Measurements from ENCODE around the gene ZNF784. TPM values are rescaled to one million over a fixed set of nuclear protein-coding genes. Genes with fewer than 3 reads are reported as not detected.

Gene ZNF784
- total and polyA plus RNA-seq, 9 of the 15 experiments (the other 6 are each of a cell fraction or from before 2014, with no cell fraction given), result 0.14 to 6.1 (median 2.1) TPM

DNA sequence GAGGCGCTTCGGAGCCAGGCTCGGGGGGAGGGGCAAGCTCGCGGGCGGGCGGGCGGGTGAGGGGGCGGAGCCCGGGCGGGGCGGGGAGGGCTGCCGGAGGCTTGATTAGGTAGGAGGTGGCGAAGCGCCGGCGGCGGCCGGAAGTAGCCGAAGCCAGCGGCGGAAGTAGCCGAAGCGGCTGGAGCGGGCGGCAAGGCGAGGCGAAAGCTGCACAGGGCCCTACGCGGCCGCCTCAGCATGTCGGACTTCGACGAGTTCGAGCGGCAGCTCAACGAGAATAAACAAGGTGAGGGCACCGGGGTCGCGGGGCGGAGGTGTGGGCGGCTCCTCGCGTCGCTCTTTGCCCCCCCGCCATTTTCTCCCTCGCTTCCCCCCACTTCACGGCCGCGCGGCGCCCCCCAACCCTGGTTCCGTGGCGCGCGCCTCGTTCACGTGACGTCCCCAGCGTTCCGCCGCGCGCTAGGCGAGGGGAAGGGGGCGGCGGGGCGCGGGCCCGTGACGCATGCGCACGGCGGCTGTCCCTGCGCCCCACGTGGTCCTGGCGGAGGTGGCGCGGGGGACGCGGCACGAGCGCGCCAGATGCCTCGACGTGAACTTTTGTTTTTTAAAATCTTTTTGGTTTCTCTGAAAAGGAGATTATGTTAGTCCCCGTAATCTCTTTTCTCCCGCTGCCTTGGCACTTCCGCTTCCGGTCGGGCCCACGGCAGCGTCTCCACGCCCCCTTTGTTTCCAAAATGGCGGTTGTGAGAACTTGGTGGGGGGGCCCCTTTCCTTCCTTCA is 30.7 kb upstream of the ZNF784 start, which contains the start of gene U2AF2 (continued):
- TF ChIP-seq, protein P1, sequence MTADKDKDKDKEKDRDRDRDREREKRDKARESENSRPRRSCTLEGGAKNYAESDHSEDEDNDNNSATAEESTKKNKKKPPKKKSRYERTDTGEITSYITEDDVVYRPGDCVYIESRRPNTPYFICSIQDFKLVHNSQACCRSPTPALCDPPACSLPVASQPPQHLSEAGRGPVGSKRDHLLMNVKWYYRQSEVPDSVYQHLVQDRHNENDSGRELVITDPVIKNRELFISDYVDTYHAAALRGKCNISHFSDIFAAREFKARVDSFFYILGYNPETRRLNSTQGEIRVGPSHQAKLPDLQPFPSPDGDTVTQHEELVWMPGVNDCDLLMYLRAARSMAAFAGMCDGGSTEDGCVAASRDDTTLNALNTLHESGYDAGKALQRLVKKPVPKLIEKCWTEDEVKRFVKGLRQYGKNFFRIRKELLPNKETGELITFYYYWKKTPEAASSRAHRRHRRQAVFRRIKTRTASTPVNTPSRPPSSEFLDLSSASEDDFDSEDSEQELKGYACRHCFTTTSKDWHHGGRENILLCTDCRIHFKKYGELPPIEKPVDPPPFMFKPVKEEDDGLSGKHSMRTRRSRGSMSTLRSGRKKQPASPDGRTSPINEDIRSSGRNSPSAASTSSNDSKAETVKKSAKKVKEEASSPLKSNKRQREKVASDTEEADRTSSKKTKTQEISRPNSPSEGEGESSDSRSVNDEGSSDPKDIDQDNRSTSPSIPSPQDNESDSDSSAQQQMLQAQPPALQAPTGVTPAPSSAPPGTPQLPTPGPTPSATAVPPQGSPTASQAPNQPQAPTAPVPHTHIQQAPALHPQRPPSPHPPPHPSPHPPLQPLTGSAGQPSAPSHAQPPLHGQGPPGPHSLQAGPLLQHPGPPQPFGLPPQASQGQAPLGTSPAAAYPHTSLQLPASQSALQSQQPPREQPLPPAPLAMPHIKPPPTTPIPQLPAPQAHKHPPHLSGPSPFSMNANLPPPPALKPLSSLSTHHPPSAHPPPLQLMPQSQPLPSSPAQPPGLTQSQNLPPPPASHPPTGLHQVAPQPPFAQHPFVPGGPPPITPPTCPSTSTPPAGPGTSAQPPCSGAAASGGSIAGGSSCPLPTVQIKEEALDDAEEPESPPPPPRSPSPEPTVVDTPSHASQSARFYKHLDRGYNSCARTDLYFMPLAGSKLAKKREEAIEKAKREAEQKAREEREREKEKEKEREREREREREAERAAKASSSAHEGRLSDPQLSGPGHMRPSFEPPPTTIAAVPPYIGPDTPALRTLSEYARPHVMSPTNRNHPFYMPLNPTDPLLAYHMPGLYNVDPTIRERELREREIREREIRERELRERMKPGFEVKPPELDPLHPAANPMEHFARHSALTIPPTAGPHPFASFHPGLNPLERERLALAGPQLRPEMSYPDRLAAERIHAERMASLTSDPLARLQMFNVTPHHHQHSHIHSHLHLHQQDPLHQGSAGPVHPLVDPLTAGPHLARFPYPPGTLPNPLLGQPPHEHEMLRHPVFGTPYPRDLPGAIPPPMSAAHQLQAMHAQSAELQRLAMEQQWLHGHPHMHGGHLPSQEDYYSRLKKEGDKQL (CRISPR knock-in tag; IDR thresholded peaks at IDR 0.05; ENCODE audit: borderline replicate concordance), result no peak
- TF ChIP-seq IRF9 (tag; IDR thresholded peaks at IDR 0.05) (no peak), PRMT5 (CRISPR knock-in tag; IDR thresholded peaks at IDR 0.05) (no peak), PYGO2 (tag; IDR thresholded peaks at IDR 0.05) (no peak), MTA1 (IDR thresholded peaks at IDR 0.05; ENCODE audit: borderline replicate concordance) (no peak), SREBF1 (IDR thresholded peaks at IDR 0.05; ENCODE audit: borderline replicate concordance, low read depth, low read length) (no peak), TCF15 (CRISPR knock-in tag; IDR thresholded peaks at IDR 0.05) (no peak), GATAD2A (IDR thresholded peaks at IDR 0.05) (peak; percentile 84), ZNF134 (CRISPR knock-in tag; conservative IDR thresholded peaks at IDR 0.05) (no peak)
- TF ChIP-seq, protein P2, sequence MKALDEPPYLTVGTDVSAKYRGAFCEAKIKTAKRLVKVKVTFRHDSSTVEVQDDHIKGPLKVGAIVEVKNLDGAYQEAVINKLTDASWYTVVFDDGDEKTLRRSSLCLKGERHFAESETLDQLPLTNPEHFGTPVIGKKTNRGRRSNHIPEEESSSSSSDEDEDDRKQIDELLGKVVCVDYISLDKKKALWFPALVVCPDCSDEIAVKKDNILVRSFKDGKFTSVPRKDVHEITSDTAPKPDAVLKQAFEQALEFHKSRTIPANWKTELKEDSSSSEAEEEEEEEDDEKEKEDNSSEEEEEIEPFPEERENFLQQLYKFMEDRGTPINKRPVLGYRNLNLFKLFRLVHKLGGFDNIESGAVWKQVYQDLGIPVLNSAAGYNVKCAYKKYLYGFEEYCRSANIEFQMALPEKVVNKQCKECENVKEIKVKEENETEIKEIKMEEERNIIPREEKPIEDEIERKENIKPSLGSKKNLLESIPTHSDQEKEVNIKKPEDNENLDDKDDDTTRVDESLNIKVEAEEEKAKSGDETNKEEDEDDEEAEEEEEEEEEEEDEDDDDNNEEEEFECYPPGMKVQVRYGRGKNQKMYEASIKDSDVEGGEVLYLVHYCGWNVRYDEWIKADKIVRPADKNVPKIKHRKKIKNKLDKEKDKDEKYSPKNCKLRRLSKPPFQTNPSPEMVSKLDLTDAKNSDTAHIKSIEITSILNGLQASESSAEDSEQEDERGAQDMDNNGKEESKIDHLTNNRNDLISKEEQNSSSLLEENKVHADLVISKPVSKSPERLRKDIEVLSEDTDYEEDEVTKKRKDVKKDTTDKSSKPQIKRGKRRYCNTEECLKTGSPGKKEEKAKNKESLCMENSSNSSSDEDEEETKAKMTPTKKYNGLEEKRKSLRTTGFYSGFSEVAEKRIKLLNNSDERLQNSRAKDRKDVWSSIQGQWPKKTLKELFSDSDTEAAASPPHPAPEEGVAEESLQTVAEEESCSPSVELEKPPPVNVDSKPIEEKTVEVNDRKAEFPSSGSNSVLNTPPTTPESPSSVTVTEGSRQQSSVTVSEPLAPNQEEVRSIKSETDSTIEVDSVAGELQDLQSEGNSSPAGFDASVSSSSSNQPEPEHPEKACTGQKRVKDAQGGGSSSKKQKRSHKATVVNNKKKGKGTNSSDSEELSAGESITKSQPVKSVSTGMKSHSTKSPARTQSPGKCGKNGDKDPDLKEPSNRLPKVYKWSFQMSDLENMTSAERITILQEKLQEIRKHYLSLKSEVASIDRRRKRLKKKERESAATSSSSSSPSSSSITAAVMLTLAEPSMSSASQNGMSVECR (CRISPR knock-in tag; IDR thresholded peaks at IDR 0.05), result peak; percentile 93

Measured in K562 (cell line).